SK-N-SH treated with all-trans-retinoic acid at 6 μM for 48 hours (cell line): ENCODE data around the gene CHN1.

Experiments
- ATAC-seq: fragments of 200-7000 bp; cut with Tn5 transposase; 3 replicates; pipeline ENCODE4 v1.9.1; 2020; ENCODE audit warnings: mild to moderate bottlenecking, moderate library complexity
- BACH2 ChIP-seq: fragments of 250-450 bp; sonication (Bioruptor Pico); IDR thresholded peaks from 2 replicates; pipeline ENCODE4 v1.9.0; 2021; ENCODE audit warnings: mild to moderate bottlenecking, borderline replicate concordance
- CSDC2 ChIP-seq: fragments of 250-450 bp; sonication (Bioruptor Pico); IDR thresholded peaks from 2 replicates; pipeline ENCODE4 v1.5.0; 2020; ENCODE audit warnings: mild to moderate bottlenecking, moderate library complexity
- ESRRG ChIP-seq: fragments of 250-450 bp; sonication (Bioruptor Pico); IDR thresholded peaks from 2 replicates; pipeline ENCODE4 v1.6.1; 2021; ENCODE audit warnings: mild to moderate bottlenecking
- GLIS3 ChIP-seq: fragments of 250-450 bp; sonication (Bioruptor Pico); IDR thresholded peaks from 2 replicates; pipeline ENCODE4 v1.5.0; 2020; ENCODE audit warnings: mild to moderate bottlenecking, moderate library complexity
- ISL1 ChIP-seq: fragments of 250-450 bp; sonication (Bioruptor Pico); IDR thresholded peaks from 2 replicates; pipeline ENCODE4 v2.1.2; 2022; ENCODE audit warnings: mild to moderate bottlenecking, moderate library complexity
- PPARA ChIP-seq: fragments of 250-450 bp; sonication (Bioruptor Pico); IDR thresholded peaks from 2 replicates; pipeline ENCODE4 v1.5.0; 2020; ENCODE audit warnings: mild to moderate bottlenecking, borderline replicate concordance
- RARB ChIP-seq: fragments of 250-450 bp; sonication (Bioruptor Pico); IDR thresholded peaks from 2 replicates; pipeline ENCODE4 v1.8.0; 2021; ENCODE audit warnings: mild to moderate bottlenecking, moderate library complexity
- SNAI2 ChIP-seq: fragments of 250-450 bp; sonication (Bioruptor Pico); IDR thresholded peaks from 2 replicates; pipeline ENCODE4 v1.5.0; 2020; ENCODE audit warnings: mild to moderate bottlenecking, moderate library complexity
- TCF4 ChIP-seq: fragments of 250-450 bp; sonication (Bioruptor Pico); IDR thresholded peaks from 2 replicates; pipeline ENCODE4 v1.8.0; 2021; ENCODE audit warnings: mild to moderate bottlenecking, moderate library complexity, borderline replicate concordance
- TOX ChIP-seq: fragments of 250-450 bp; sonication (Bioruptor Pico); IDR thresholded peaks from 2 replicates; pipeline ENCODE4 v1.8.0; 2021; ENCODE audit warnings: mild to moderate bottlenecking, moderate library complexity, borderline replicate concordance
- TSHZ2 ChIP-seq: fragments of 250-450 bp; sonication (Bioruptor Pico); IDR thresholded peaks from 2 replicates; pipeline ENCODE4 v1.5.0; 2020; ENCODE audit warnings: mild to moderate bottlenecking, moderate library complexity
- ZFP3 ChIP-seq: fragments of 250-450 bp; sonication (Bioruptor Pico); IDR thresholded peaks from 2 replicates; pipeline ENCODE4 v1.5.0; 2020; ENCODE audit warnings: mild to moderate bottlenecking, moderate library complexity
- ZFP30 ChIP-seq: fragments of 450-650 bp; formaldehyde crosslinking; IDR thresholded peaks from 2 replicates; pipeline ENCODE4 v1.5.0; 2022; ENCODE audit warnings: mild to moderate bottlenecking, moderate library complexity
- ZNF565 ChIP-seq: fragments of 450-650 bp; formaldehyde crosslinking; conservative IDR thresholded peaks from 2 replicates; pipeline ENCODE4 v1.5.0; 2020; ENCODE audit warnings: low read depth, mild to moderate bottlenecking, moderate library complexity
- ZNF70 ChIP-seq: fragments of 450-650 bp; formaldehyde crosslinking; IDR thresholded peaks from 2 replicates; pipeline ENCODE4 v1.5.0; 2020; ENCODE audit warnings: mild to moderate bottlenecking, moderate library complexity
- ZNF8 ChIP-seq: fragments of 450-650 bp; formaldehyde crosslinking; IDR thresholded peaks from 2 replicates; pipeline ENCODE4 v1.5.0; 2020; ENCODE audit warnings: mild to moderate bottlenecking, moderate library complexity
- TF ChIP-seq, protein P1 (sequence below): fragments of 250-450 bp; sonication (Bioruptor Pico); IDR thresholded peaks from 2 replicates; pipeline ENCODE4 v1.5.1; 2020; ENCODE audit warnings: low read depth, mild to moderate bottlenecking, moderate library complexity
- TF ChIP-seq, protein P2 (sequence below): fragments of 250-450 bp; sonication (Bioruptor Pico); IDR thresholded peaks from 2 replicates; pipeline ENCODE4 v1.8.0; 2021; ENCODE audit warnings: low read depth, mild to moderate bottlenecking, moderate library complexity, borderline replicate concordance

Gene CHN1

DNA sequence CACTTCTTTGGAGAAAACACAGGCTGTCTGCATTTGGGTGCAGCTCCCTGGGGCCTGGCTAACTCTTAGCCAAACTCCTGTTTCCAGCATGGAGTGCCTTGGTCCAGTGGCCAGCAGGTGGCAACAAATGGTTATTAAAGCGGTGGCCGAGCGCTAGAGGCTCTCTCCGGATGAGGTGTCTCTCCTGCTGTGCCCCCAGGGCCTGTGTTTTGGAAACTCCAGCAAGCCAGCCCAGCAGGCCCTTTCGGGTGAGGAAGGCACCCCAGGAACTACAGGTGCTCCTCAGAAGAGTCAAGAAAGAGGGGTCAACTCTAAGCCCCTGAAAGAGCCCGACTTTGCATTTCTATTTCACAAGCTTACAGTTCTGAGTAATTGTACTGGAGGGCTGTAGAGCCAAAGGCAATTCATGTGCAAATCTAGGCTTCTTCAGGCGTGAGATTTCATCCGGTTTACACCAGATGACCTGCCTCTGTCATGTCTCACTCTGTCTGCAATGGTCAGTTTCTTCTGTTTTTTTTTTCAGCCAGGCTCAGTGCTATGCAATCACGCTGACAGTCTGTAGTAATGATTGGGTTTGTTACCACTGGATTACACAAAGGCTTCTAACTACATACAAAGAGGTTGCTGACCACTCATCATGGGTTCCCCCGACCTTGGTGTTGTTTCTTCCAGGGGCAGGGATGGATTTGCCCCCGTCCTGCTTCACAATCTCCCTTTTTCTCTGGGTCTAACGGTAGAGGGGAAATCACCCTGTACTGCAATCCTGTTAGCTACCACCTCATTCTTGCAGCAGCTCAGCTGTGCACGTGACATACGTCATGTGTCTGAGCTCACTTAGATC lies 233.3 kb downstream of the CHN1 start:
- peak; percentile 99 for ATAC-seq
- no peak for TF ChIP-seq PPARA (CRISPR knock-in tag)
- no peak for TF ChIP-seq ZNF565
- no peak for TF ChIP-seq TCF4 (CRISPR knock-in tag)
- no peak for TF ChIP-seq ZNF8
- no peak for TF ChIP-seq ZNF70 (CRISPR knock-in tag)
- TF ChIP-seq BACH2 (CRISPR knock-in tag): no peak
- TF ChIP-seq, protein P1, sequence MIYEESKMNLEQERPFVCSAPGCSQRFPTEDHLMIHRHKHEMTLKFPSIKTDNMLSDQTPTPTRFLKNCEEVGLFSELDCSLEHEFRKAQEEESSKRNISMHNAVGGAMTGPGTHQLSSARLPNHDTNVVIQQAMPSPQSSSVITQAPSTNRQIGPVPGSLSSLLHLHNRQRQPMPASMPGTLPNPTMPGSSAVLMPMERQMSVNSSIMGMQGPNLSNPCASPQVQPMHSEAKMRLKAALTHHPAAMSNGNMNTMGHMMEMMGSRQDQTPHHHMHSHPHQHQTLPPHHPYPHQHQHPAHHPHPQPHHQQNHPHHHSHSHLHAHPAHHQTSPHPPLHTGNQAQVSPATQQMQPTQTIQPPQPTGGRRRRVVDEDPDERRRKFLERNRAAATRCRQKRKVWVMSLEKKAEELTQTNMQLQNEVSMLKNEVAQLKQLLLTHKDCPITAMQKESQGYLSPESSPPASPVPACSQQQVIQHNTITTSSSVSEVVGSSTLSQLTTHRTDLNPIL: no peak
- no peak for TF ChIP-seq SNAI2 (CRISPR knock-in tag)
- TF ChIP-seq ISL1 (CRISPR knock-in tag): no peak
- no peak for TF ChIP-seq CSDC2 (CRISPR knock-in tag)
- TF ChIP-seq TSHZ2 (CRISPR knock-in tag): no peak
- no peak for TF ChIP-seq GLIS3 (CRISPR knock-in tag)
- no peak for TF ChIP-seq ESRRG (CRISPR knock-in tag)

DNA sequence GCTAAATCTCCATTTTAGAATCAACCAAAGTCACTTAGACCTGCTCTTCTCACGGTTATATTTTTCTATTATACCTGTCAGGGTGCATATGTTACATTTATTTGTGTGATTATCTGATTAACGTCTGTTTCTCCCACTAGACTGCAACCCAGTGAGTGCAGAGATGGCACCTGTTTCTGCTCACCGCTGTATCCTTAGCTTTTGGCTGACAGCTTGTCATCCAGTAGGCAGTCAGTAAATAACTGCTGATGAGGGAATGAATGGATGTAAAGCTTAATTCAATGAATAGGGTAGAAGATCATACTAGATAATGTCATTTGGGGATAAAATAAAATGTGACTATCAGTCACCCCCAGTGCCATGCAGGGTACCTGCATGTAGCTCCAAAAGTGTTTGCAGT lies 234.0 kb downstream of the CHN1 start:
- TF ChIP-seq TOX (CRISPR knock-in tag): no peak
- no peak for TF ChIP-seq SNAI2 (CRISPR knock-in tag)
- no peak for TF ChIP-seq CSDC2 (CRISPR knock-in tag)
- TF ChIP-seq, protein P1: no peak
- no peak for TF ChIP-seq ISL1 (CRISPR knock-in tag)
- no peak for TF ChIP-seq ZNF565
- no peak for TF ChIP-seq GLIS3 (CRISPR knock-in tag)
- no peak for TF ChIP-seq BACH2 (CRISPR knock-in tag)
- ATAC-seq: peak; percentile 28

DNA sequence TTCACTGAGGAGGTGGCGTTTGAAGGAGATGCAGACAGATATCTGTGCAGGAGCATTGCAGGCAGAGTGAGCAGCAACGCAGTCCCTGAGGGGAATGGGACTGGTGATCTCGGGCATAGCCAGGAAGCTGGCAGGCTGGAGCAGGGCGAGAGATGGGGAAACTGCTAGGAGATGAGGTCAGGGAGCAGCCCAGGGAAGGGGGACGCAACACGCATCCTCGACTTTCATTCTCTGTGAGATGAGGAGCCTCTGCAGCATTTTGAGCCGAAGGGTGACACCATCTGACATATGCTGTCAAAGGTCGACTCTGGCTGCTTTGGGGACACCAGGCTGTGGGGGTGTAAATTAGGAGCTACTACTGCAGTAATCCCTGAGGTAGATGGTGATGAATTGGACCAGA lies 236.6 kb downstream of the CHN1 start:
- no peak for ATAC-seq
- no peak for TF ChIP-seq ZNF70 (CRISPR knock-in tag)
- no peak for TF ChIP-seq RARB (CRISPR knock-in tag)
- no peak for TF ChIP-seq ZFP30 (CRISPR knock-in tag)
- TF ChIP-seq, protein P2, sequence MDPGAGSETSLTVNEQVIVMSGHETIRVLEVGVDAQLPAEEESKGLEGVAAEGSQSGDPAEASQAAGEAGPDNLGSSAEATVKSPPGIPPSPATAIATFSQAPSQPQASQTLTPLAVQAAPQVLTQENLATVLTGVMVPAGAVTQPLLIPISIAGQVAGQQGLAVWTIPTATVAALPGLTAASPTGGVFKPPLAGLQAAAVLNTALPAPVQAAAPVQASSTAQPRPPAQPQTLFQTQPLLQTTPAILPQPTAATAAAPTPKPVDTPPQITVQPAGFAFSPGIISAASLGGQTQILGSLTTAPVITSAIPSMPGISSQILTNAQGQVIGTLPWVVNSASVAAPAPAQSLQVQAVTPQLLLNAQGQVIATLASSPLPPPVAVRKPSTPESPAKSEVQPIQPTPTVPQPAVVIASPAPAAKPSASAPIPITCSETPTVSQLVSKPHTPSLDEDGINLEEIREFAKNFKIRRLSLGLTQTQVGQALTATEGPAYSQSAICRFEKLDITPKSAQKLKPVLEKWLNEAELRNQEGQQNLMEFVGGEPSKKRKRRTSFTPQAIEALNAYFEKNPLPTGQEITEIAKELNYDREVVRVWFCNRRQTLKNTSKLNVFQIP (CRISPR knock-in tag): no peak
- TF ChIP-seq GLIS3 (CRISPR knock-in tag): no peak
- no peak for TF ChIP-seq TSHZ2 (CRISPR knock-in tag)
- no peak for TF ChIP-seq TOX (CRISPR knock-in tag)
- TF ChIP-seq ZFP3 (CRISPR knock-in tag): no peak
